ENCODE measurements around the gene ANKRD16. TPM values are rescaled to one million over a fixed set of nuclear protein-coding genes. Genes with fewer than 3 reads are reported as not detected.
A peak's percentile ranks its signal among the peaks of the same experiment; 100 is the strongest.

ANKRD16 gene
- total RNA-seq, 4 donors from 2014 or later: 6.6 to 10.8 (median 9.7) TPM

- peaks cover 96% of the 10 kb centered on the region for H3K36me3 ChIP-seq
- H3K9me3 ChIP-seq: no peaks in the 10 kb centered on the region
- DNase-seq (ENCODE audit: low spot score in 2 of 2): no peak
- H3K4me3 ChIP-seq: no peak overlapping the region
- no peak overlapping the region for H3K27ac ChIP-seq
- peaks cover 7% of the 10 kb centered on the region for H3K4me1 ChIP-seq
- no peaks in the 10 kb centered on the region for H3K27me3 ChIP-seq
- 76% methylated on average over 5 of the region's 5 CpGs for WGBS
- no peak for TF ChIP-seq EP300 (IDR thresholded peaks at IDR 0.05)
- TF ChIP-seq CTCF (IDR thresholded peaks at IDR 0.05): no peak
- no peak for TF ChIP-seq POLR2AphosphoS5 (IDR thresholded peaks at IDR 0.05)
- TF ChIP-seq POLR2A (IDR thresholded peaks at IDR 0.05): no peak
These were observed 32.1 kb upstream of the ANKRD16 start for GRCh38 chr10:5921746-5922145.

GRCh38 chr10:5919568-5919967, 29.9 kb upstream of the ANKRD16 start:
- WGBS: 94% methylated on average over 7 of the region's 7 CpGs
- H3K36me3 ChIP-seq: peaks cover 96% of the 10 kb centered on the region

GRCh38 chr10:5918763-5919162, 29.1 kb upstream of the ANKRD16 start:
- Histone ChIP-seq H3K27me3 (no peaks in the 10 kb centered on the region), H3K9me3 (no peaks in the 10 kb centered on the region), H3K4me3 (no peak overlapping the region), H3K27ac (peak overlapping the region; percentile 77), H3K4me1 (peaks cover 7% of the 10 kb centered on the region), H3K36me3 (peaks cover 96% of the 10 kb centered on the region)
- TF ChIP-seq POLR2A (IDR thresholded peaks at IDR 0.05) (no peak), CTCF (IDR thresholded peaks at IDR 0.05) (no peak), POLR2AphosphoS5 (IDR thresholded peaks at IDR 0.05) (no peak), EP300 (IDR thresholded peaks at IDR 0.05) (no peak)
- no peak for DNase-seq (ENCODE audit: low spot score in 2 of 2)
- WGBS: 54% methylated on average over 4 of the region's 4 CpGs

More at GRCh38 chr10:5919568-5919967, 29.9 kb upstream of the ANKRD16 start:
- Histone ChIP-seq H3K4me3 (no peak overlapping the region), H3K9me3 (no peaks in the 10 kb centered on the region), H3K27ac (no peak overlapping the region), H3K4me1 (peaks cover 7% of the 10 kb centered on the region), H3K27me3 (no peaks in the 10 kb centered on the region)
- DNase-seq (ENCODE audit: low spot score in 2 of 2): no peak
- TF ChIP-seq CTCF (IDR thresholded peaks at IDR 0.05) (no peak), POLR2A (IDR thresholded peaks at IDR 0.05) (no peak), EP300 (IDR thresholded peaks at IDR 0.05) (no peak), POLR2AphosphoS5 (IDR thresholded peaks at IDR 0.05) (no peak)

GRCh38 chr10:5917305-5917704, 27.6 kb upstream of the ANKRD16 start:
- Histone ChIP-seq H3K36me3 (peaks cover 95% of the 10 kb centered on the region), H3K4me1 (peaks cover 7% of the 10 kb centered on the region), H3K27ac (no peak overlapping the region), H3K27me3 (no peaks in the 10 kb centered on the region), H3K4me3 (no peak overlapping the region), H3K9me3 (no peaks in the 10 kb centered on the region)
- WGBS: 98% methylated on average over 13 of the region's 13 CpGs
- no peak for DNase-seq (ENCODE audit: low spot score in 2 of 2)
- TF ChIP-seq POLR2AphosphoS5 (IDR thresholded peaks at IDR 0.05) (no peak), EP300 (IDR thresholded peaks at IDR 0.05) (no peak), CTCF (IDR thresholded peaks at IDR 0.05) (no peak), POLR2A (IDR thresholded peaks at IDR 0.05) (no peak)

- no peak for TF ChIP-seq POLR2A (IDR thresholded peaks at IDR 0.05)
- TF ChIP-seq EP300 (IDR thresholded peaks at IDR 0.05): no peak
- TF ChIP-seq CTCF (IDR thresholded peaks at IDR 0.05): no peak
- TF ChIP-seq POLR2AphosphoS5 (IDR thresholded peaks at IDR 0.05): no peak
- H3K36me3 ChIP-seq: peaks cover 95% of the 10 kb centered on the region
- H3K9me3 ChIP-seq: no peaks in the 10 kb centered on the region
- H3K27me3 ChIP-seq: no peaks in the 10 kb centered on the region
- no peak for DNase-seq (ENCODE audit: low spot score in 2 of 2)
- no peak overlapping the region for H3K27ac ChIP-seq
- 90% methylated on average over 14 of the region's 14 CpGs for WGBS
- no peak overlapping the region for H3K4me3 ChIP-seq
- peaks cover 7% of the 10 kb centered on the region for H3K4me1 ChIP-seq
These were observed 25.8 kb upstream of the ANKRD16 start for GRCh38 chr10:5915451-5915850.
